ENCODE measurements around the gene C2orf72.
"Not testable (repeated sequence)": the region's sequence is repeated elsewhere in the genome, so short reads cannot be mapped to it uniquely, and the experiment has no call there.

Gene C2orf72

DNA sequence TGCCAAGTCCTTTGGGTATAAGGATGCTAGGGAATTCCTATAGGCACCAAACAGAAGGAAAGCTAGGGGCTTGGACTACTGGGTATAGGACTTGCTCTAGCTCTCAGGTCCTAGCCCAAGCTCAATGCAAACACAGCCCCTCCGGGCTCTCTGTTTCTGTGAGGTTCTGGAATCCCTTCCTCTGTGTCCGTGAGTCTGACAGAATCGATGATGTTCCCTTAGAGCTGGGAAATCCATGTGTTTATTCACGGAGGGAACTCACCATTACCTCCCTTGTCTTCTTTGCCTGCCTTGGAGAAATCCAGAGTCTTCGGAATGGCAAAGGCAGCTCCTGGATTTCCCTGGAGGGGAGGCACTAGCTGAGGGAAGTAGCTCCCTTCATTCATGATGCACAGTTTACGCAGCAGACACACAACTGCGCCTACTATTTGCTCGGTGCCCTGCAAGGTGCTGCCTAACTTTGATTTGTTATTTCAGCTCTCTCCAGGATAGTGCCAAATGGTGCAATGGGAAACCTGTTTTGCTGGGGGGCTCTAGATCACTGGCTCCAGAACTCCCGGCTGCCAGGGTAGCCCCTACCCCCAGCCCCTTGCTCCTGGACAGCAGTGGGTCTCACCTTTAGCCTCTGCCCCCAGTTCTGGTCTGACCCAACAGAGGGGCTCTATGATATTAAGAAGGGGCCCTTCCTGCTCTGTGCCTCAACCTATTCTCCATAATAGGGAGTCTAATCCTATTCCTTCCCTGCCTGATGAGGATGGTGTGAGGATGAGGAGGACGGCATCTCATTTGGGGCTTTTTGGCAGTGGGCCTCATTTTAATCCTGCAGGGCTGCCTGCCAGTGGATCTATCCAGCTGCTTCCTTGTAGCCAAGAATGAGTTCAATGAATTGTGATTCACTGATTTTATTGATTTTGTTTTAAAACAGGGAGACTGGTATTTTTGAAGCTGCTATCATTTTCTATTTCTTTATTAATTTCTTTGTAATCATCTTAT lies 10.9 kb downstream of the C2orf72 start:
- no peak for DNase-seq

DNA sequence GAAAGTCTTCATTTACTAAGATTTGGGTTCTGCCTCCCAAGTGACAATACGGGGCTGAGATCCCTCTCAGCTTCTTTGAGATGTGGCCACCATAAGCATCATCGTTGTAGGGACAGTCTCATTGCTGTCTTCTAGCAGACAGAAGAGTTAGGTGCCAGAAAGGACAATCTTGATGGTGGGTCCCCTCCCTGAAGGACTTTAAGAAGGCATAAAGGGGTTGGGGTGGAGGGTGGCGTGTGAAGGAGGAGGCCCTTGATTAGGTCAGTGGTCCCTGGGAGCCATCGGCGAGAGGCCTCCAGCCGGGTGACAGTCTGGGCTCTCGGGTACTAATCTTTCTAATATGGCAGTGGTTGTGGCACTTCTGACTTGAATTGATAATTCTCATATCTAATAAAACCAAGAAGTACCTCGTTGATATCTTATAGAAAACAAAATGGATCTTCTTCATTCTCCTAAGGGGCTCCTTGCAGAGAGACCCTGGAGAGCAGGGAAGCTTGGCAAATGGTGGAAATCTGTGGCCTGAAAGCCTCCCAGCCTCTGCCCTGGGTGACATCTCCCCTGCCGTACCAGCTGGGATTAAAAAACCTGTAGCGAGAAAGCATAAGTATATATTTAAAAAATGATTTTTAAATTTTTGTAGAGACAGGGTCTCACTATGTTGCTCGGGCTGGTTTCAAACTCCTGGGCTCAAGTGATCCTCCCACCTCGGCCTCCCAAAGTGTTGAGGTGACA lies 12.1 kb downstream of the C2orf72 start:
- no peak for DNase-seq

DNA sequence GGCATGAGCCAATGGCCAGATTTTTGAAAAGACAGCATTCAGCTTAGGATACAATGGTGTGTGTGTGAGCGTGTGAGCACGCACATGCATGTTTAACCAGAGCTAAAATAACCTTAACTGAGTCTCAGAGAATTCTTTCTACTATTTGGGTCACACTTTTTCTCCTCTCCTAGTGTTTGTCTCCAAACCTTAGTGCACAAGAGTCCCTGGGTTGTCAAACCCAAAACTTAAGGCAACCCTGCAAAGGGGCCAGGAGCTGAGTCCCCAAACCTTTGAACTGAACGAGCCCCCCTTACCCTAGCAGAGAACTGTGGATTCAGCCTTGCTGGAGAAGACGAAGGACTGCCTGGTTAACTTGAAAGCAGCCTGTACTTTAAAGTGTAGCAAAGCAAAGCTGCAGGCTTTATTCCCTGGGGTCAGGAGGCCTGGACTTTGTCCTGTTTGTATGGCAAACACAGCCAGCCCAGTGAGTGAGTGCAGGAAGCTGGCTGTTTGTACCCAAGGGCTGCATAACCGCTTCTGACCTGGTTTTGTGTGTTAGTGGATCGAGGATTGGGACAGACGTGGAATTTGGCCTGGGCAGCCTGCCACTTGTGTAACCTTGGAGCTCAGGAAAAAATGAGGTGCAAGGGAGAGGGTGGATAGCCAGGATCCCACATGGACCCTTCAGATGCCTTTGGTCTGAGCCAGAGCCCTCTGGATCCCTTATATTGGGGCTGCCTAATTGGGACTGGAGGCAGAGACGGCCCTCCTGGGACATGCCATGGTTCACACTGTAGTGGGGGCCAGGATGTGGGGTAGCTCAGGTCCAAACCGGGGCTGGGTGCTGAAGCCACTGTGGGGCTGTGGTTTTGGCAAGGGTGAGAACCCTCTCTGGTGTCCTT lies 12.9 kb downstream of the C2orf72 start:
- no peak for DNase-seq

DNA sequence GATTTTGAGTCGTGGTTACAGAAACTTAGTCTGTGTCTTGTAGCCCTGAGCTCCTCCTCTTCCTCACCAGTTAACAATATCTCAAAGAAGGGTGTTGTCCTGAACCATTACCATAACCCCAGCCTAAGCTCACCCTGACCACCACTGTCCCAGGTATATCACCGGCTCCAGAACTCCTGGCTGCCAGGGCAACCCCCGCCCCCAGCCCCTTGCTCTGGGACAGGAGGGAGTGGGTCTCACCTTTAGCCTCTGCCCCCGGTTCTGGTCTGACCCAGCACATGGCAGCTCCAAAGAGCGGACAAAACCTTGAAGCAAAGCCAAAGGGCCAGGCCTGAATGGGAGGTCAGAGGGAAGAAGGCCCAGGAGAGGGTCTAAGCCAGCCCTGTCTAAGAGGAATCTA lies 13.8 kb downstream of the C2orf72 start:
- no peak for DNase-seq

DNA sequence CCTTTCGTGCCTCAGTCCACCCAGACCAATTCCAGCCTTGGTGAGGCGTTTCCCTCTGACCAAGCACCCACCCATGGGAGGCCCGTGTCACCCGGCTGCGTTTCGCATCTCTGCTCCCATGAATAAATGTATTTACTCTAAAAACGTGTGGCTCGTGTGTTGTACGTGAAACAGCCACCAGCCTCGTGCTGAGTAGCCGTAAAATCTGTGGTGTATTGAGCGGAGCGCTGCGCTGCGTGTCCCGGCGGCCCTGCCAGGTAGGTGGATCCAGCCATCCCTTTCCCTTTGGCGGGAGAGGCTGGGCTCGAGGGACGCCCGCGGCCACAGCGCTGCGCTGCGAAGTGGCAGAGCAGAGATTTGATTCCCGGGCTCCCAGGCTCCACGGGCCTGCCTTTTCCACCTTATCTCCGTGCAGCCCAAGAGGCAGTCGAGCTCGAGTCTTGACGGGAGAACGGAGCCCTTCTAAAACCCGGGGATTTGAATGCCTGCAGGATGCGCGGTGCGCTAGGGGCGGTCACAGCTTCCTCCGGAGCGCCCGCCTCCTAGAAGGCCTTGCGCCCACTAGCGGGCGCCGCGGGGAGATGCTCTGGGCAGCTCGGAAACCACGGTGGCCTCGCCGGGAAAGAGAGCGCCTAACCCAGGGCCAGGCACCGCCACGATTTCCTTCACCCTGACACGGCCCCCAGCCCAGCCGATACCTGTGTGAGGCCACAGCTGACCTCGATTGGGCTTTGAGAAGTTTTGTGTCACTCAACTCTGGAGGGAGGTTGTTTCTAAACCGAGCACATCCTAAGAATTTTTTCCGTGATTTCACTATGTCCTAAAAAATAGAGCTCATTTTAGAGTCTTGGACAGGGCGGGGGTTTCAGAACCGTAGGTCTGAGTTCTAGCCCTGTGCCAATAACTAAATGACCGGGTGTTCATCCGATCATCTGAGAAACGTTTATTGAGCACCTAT lies 15.4 kb downstream of the C2orf72 start:
- peak; percentile 60 for DNase-seq

DNA sequence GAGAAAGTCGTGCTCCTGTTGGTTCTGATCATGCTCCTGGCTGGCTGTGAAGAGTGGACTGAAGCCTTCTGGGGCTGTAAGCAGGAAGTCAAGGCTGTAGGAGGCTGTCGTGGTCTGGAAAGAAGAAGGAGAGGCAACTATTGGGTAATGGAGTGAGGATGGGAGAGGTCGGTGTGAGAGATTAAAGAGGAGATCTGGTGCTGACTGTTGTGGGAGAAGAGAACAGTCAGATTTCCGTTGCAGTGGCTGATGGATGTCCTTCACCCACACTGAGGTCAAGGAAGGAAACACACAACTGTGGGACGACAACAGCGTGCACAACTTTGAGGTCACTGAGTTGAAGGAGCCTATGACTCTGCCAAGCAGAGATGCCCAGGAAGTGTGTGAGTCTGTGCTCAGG lies 16.5 kb downstream of the C2orf72 start:
- no peak for DNase-seq

DNA sequence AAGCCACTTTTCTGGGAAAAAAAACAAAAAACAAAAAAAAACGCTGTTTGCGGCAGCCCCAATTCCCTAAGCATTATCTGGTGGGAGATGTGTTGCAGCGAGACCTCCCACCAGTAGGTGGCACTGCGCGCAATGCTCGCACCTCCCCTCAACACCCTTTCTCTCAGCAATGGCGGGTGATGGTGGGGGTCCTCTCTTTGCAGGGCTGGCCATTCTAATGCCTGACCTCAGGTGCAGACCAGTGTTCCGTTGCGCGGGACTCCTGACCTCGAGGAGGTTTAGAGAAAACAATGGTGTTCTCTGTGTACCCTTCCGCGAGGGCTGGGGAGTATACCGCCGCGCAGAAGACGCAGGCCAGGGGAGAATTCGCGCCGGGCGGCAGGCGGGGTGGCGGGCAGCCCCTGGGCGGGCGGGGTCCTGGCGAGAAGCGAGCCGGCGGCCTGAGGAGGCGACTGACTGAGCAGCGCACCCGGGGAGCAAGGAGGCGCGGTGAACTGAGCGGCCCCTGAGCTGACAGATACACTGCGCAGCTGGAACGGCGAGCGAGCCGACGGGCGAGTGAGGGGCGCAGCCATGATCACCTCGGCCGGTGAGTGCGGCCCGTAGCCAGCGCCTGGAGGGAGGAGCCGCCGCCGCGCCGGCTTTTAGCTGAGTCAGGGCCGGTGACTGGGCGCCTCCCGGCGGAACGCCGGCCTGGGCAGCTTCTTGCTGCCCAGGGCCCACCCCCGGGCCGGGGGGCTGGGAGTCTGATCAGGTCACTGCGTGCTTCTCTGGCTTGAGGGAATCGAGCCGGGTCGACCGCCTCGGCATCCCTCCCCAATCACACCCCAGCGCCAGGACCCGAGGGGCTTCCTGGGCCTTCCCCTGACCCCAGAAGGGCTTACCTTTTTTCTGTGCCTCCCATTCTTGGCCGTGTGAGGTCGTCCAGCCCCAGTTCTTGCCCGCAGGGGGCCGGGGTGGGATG lies 19.4 kb downstream of the C2orf72 start, which contains the start of gene PSMD1:
Gene PSMD1 (plus strand): TSS at position 415 of the 964 bp plus-strand sequence. CDS start 159 bp downstream, at position 574.
- peak; percentile 72 for DNase-seq

DNA sequence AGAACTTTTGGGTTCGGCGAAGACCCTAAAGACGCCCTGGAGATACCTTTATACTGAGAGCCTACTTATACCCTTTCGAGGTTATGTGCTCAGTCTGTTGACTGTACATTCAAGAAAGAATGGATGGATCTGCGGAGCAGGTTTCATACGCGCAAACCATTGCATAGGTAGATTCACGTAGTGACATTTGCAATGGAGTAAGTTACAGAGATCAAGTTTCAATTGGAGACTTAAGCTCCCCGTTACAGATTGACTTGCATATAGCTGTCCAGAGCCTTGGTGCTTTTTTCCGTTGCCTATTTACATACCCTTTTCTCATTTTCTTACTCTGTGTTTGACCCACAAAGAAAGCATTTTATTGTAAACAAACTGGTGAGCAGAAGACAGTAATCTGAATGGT lies 20.3 kb downstream of the C2orf72 start:
- no peak for DNase-seq

DNA sequence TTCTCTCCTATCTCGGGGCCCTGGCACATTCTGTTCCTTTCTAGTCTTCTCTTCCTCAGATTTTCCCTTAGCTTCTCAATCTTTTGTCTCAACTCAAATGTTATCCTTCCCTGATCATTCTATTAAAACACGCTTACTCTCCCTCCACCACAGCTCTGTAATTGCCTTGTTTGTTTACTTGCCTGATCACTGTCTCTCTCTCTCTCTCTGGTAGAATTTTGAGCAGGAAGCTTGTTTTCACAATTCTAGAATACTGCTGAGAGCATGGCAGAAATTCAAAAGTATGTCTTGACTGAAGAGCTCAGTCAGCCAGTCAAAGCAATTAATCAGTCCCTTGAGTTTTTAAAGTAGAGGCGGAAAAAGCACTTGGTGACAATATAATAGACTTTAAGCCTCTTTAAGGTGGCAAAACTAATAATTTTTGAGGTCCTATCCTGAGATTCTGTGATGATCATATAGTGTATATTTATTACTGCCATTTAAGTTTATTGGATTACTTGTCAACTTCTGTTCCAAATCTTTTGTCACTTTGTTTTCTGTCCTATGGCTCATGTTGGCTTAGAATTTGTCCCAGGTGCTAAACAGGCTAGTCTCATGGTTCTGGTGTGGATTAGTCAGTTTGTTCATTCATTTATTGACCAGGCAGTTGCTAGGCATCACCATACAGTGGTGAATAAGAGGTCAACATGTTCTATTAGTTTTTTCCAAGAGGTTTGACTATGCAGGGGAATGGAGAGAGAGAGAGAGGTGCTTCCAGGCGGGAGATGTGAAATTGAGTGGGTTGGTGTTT lies 21.6 kb downstream of the C2orf72 start:
- DNase-seq, result no peak

DNA sequence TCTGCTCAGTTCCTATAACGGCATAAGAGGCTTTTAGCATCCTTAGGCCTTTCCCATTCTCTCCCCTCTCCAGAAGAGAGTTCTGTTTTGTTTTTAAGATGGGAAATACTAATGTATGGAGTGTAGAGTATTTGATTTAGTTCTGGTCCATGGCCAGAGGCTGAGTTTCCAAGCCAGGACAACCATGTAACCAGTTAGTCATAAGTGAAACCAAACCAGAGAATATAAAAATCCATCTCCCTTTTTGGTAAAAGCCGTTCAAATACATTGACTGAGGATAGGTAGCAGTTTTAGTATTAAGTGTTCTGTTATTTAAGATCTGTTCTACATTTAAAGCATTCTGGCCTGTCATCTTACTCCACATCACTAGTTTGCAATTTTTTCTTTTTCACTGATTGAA lies 22.4 kb downstream of the C2orf72 start:
- DNase-seq, result no peak

DNA sequence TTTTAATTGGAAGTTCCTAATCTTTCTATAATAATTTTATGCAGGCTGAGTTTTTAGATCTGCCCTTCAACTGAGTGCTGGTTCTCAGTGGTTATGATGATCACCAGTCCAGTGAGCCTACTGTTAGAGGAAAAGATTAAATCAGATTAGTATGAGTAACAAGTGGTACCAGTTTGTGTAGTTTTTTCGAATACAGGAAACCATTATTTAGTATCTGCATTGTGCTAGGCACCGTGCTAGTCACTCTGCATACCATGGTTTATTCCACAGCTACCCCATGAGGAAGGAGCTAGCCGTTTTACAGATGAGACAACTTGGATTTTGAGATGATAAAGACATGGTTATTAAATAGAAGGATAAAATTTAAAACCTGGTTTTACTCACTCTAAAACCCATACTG lies 25.5 kb downstream of the C2orf72 start:
- DNase-seq, result no peak

DNA sequence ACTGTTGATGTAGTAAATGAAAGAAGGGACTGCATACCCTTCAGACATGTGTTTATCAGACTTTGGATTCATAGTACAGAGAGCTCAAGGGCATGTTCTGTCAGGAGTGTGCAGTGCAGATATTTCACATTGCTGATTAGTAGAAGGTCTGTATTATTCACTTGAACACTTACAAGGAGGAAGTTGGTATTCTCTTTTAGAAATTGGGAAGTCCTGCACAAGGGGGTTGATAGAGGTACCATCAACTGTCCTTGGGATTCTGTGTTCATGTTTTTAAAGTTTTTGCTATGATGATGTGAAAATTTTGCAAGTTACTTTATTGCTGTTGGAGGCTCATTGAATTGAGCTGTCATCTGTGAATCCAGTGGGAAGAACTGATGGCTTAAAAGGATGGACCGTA lies 26.0 kb downstream of the C2orf72 start:
- DNase-seq, result no peak

DNA sequence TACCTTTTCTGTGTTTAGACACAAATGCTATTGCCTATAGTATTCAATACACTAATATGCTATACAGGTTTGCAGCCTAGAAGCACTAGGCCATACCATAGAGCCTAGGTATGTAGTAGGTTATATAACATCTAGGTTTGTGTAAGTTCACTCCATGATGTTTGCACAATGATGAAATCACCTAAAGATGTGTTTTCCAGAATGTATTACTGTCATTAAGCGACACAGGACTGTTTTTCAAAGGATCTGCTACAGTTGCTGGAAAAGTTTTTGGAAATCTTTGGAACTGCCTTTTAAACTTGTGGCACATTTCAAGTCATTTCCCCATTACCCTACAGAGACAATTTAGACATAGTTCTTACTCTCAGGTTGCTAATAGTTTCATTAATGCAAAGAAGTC lies 28.6 kb downstream of the C2orf72 start:
- no peak for DNase-seq

DNA sequence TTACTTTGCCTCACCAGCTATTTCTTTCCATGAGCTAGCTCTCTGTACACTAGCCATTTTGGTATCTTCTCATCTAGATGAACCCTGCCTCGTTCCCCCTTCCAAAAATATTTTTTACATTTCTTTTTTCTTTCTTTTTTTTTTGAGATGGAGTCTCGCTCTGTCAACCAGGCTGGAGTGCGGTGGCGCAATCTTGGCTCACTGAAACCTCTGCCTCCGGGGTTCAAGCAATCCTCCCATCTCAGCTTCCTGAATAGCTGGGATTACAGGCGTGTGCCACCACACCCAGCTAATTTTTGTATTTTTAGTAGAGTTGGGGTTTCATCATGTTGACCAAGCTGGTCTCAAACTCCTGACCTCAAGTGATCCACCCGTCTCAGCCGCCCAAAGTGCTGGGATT lies 30.2 kb downstream of the C2orf72 start:
- DNase-seq, result not testable (repeated sequence)

DNA sequence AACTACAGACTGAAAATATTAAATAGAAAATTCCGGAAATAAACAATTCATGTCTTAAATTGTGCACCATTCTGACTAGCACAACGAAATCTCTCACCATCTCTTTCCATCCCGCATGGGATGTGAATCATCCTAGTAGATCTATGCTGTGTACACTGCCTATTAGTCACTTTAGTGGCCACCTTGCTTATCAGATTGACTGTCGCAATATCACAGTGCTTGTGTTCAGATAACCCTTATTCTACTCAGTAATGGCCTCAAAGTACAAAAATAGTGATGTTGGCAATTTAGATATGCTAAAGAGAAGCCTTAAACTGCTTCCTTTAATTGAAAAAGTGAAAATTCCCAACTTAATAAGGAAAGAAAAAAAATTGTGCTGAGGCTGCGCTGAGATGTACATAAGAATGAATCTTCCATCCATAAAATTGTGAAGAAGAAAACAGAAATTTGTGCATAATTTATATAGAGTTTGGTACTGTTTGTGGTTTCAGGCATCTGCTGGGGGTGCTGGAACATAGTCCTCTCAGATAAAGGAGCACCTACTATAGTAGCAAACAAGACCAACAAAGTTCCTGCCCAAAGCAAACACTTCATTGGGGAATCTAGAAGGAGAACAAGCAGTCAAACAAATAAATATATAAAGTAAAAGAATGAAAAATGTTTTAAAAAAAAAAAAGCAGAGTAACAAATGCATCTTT lies 31.4 kb downstream of the C2orf72 start:
- DNase-seq, result no peak

DNA sequence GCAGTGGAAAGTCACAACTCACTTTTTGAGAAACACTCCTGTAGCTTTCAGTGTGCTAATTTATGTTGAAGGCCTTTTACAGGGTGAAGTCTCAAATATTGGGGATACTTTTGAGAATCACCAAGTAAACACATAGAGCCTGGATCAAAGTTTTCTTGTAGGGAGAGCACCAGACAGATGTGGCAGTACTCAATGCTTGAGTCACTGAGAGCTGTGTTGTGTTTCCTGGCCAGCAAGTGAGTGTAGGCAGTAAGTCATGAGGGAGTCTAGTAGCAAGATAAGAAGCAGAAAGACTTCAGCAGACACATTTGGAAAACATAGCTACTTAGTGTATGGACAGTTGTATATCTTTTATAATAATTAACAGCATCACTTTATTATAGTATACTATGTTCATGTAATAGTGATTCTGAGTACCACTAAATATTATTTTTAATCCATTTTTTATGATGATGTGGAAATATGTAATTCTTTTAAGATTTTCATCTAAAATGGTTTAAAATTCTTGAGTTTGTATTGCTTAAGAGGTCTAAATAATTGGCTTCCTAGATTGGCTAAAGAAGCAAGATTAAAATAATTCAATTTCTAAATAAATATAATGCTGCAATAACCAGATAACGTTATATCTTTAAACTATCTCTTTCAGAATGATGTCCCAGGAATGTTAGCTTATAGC lies 32.2 kb downstream of the C2orf72 start:
- no peak for DNase-seq

DNA sequence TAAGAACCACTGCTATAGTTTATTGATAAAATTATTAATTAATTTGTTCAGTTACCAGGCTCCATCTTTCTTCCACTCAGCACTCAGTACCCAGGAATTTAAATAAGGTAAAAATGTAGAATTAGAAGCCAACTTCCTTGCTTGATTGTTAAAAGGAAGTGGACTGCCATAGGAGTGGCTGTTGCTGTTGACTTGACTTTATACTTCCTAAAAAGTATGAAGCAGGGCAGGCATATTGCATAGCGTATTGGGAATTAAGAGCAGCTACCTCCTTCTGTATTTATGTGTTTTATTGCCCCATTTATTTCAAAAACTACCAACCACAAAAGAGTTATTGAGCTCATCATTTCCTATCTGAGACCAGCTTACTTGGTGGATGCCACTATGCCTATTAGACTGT lies 47.2 kb downstream of the C2orf72 start:
- DNase-seq, result no peak

DNA sequence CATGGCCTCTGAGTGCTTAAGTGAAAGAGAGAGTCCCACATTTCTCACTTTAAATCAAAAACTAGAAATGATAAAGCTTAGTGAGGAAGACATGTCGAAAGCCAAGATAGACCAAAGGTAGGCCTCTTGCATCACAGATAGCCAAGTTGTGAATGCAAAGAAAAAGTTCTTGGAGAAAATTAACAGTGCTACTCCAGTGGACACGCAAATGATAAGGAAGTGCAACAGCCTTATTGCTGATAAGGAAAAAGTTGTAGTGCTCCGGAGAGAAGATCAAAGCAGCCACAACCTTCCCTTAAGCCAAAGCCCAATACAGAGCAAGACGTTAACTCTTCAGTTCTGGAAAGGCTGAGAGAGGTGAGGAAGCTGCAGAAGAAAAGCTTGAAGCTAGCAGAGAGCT lies 51.4 kb downstream of the C2orf72 start:
- DNase-seq, result no peak
